HEK293T (cell line): ENCODE data around the gene COLQ.

ENCODE experiments used
- BHLHE40 ChIP-seq: fragments of 450-650 bp; IDR thresholded peaks from 2 replicates; pipeline ENCODE4 v1.6.1; 2016; ENCODE audit warnings: mild to moderate bottlenecking, moderate library complexity, borderline replicate concordance
- CTBP1 ChIP-seq: fragments of 450-650 bp; IDR thresholded peaks from 2 replicates; pipeline ENCODE4 v1.6.1; 2016; ENCODE audit warnings: borderline replicate concordance
- ELF4 ChIP-seq: fragments of 450-650 bp; IDR thresholded peaks from 2 replicates; pipeline ENCODE4 v1.6.1; 2017; ENCODE audit warnings: antibody characterized with exemption
- FOXA1 ChIP-seq: fragments of 450-650 bp; IDR thresholded peaks from 2 replicates; pipeline ENCODE4 v1.6.1; 2016; ENCODE audit warnings: mild to moderate bottlenecking
- FOXK2 ChIP-seq: fragments of 450-650 bp; IDR thresholded peaks from 2 replicates; pipeline ENCODE4 v1.6.1; 2016; ENCODE audit warnings: mild to moderate bottlenecking
- HDGF ChIP-seq: fragments of 450-650 bp; IDR thresholded peaks from 2 replicates; pipeline ENCODE4 v1.6.1; 2017; ENCODE audit warnings: antibody characterized with exemption, borderline replicate concordance
- LEF1 ChIP-seq: fragments of 450-650 bp; IDR thresholded peaks from 2 replicates; pipeline ENCODE4 v1.6.1; 2017; ENCODE audit warnings: mild to moderate bottlenecking, borderline replicate concordance
- NFRKB ChIP-seq: fragments of 450-650 bp; IDR thresholded peaks from 2 replicates; pipeline ENCODE4 v1.6.1; 2016; ENCODE audit warnings: mild to moderate bottlenecking, moderate library complexity
- PKNOX1 ChIP-seq: fragments of 450-650 bp; IDR thresholded peaks from 2 replicates; pipeline ENCODE4 v1.6.1; 2016
- SP1 ChIP-seq: fragments of 450-650 bp; IDR thresholded peaks from 2 replicates; pipeline ENCODE4 v1.6.1; 2017
- SUZ12 ChIP-seq: fragments of 450-650 bp; IDR thresholded peaks from 2 replicates; pipeline ENCODE4 v1.6.1; 2016; ENCODE audit warnings: mild to moderate bottlenecking
- TARDBP ChIP-seq: fragments of 450-650 bp; IDR thresholded peaks from 2 replicates; pipeline ENCODE4 v1.6.1; 2016
- ZNF384 ChIP-seq: fragments of 450-650 bp; IDR thresholded peaks from 2 replicates; pipeline ENCODE4 v1.6.1; 2016

DNA sequence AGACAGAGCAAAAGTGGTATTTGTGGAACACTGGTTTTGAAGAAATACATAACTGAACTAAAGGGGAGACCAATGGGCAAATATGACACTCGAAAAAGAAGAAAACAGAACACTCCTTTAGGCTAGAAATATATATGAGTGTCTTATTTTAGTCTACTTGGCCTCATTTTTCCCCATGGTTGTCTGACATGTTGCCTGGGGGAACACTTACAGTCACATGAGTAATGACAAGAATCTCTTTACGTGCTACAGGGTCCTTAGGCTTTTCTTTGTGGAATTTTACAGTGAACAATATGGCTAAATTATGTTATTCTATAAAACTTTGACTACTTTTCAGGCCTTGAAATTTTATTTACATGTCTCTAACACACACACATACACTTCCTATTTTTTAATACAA lies 111.7 kb downstream of the COLQ start:
- TF ChIP-seq FOXA1 (no peak), SUZ12 (no peak), ELF4 (no peak), TARDBP (no peak), ZNF384 (no peak), LEF1 (no peak), BHLHE40 (no peak), HDGF (no peak), NFRKB (no peak), SP1 (no peak), PKNOX1 (no peak), FOXK2 (no peak), CTBP1 (no peak)
